OCI-LY1 (cell line): ENCODE data around the gene SWAP70.

Experiments
- H2AFZ ChIP-seq: fragments of 200-600 bp; sonication (generic), shearing (Covaris generic); 2 replicates; pipeline ENCODE4 v1.6.0; 2014; ENCODE audit warnings: antibody characterized with exemption, mild to moderate bottlenecking, low read length
- H3F3A ChIP-seq: fragments of 200-600 bp; sonication (generic), shearing (Covaris generic); 2 replicates; pipeline ENCODE4 v1.6.0; 2014; ENCODE audit warnings: mild to moderate bottlenecking, antibody characterized with exemption, low read length, moderate library complexity; ENCODE audit not compliant: insufficient read depth
- H3K27ac ChIP-seq: fragments of 200-600 bp; sonication (generic); 2 replicates; pipeline ENCODE4 v1.5.1; 2014; ENCODE audit warnings: low read length, mixed run types, mild to moderate bottlenecking, low read depth; ENCODE audit not compliant: poor library complexity, severe bottlenecking
- H3K27me3 ChIP-seq: fragments of 200-600 bp; sonication (generic); 2 replicates; pipeline ENCODE4 v1.6.0; 2014; ENCODE audit warnings: antibody characterized with exemption, mild to moderate bottlenecking, low read length, moderate library complexity; ENCODE audit not compliant: insufficient read depth
- H3K36me3 ChIP-seq: fragments of 200-600 bp; sonication (generic); 2 replicates; pipeline ENCODE4 v1.6.1; 2014; ENCODE audit warnings: mild to moderate bottlenecking, antibody characterized with exemption, low read length, moderate library complexity, mixed read lengths; ENCODE audit not compliant: insufficient read depth
- H3K4me1 ChIP-seq: fragments of 200-600 bp; sonication (generic); 2 replicates; pipeline ENCODE4 v1.5.1; 2014; ENCODE audit warnings: mild to moderate bottlenecking, low read length, moderate library complexity; ENCODE audit not compliant: insufficient read depth, severe bottlenecking
- H3K4me2 ChIP-seq: fragments of 200-600 bp; sonication (generic), shearing (Covaris generic); 2 replicates; pipeline ENCODE4 v1.6.1; 2014; ENCODE audit warnings: low read length
- H3K4me3 ChIP-seq: fragments of 200-600 bp; sonication (generic); 2 replicates; pipeline ENCODE4 v1.5.1; 2014; ENCODE audit warnings: low read length, low read depth, mild to moderate bottlenecking, mixed read lengths; ENCODE audit not compliant: poor library complexity, severe bottlenecking
- H3K79me2 ChIP-seq: fragments of 200-600 bp; shearing (Covaris generic); 2 replicates; pipeline ENCODE4 v1.6.1; 2016; ENCODE audit warnings: mixed run types, low read length, mixed read lengths; ENCODE audit not compliant: insufficient read depth
- H3K9ac ChIP-seq: fragments of 200-600 bp; sonication (generic), shearing (Covaris generic); 2 replicates; pipeline ENCODE4 v1.6.1; 2014; ENCODE audit warnings: mild to moderate bottlenecking, low read length, mixed read lengths
- H3K9me2 ChIP-seq: fragments of 200-600 bp; sonication (generic), shearing (Covaris generic); 2 replicates; pipeline ENCODE4 v1.6.1; 2014; ENCODE audit warnings: low read depth, mild to moderate bottlenecking, low read length, mixed read lengths
- H3K9me3 ChIP-seq: fragments of 200-600 bp; shearing (Covaris generic); 2 replicates; pipeline ENCODE4 v1.6.1; 2014; ENCODE audit warnings: low read length, mixed read lengths
- H4K20me1 ChIP-seq: fragments of 200-600 bp; sonication (generic), shearing (Covaris generic); 2 replicates; pipeline ENCODE4 v1.6.0; 2016; ENCODE audit warnings: mild to moderate bottlenecking, low read length; ENCODE audit not compliant: insufficient read depth
- CTCF ChIP-seq: fragments of 200-600 bp; sonication (generic), shearing (Covaris generic); IDR thresholded peaks from 2 replicates; pipeline ENCODE4 v1.5.1; 2017; ENCODE audit warnings: mild to moderate bottlenecking, antibody characterized with exemption, low read length, moderate library complexity, mixed read lengths
- EZH2 ChIP-seq: fragments of 200-600 bp; sonication (generic), shearing (Covaris generic); IDR thresholded peaks from 2 replicates; pipeline ENCODE4 v1.8.0; 2017; ENCODE audit warnings: borderline replicate concordance, mixed run types, mild to moderate bottlenecking, antibody characterized with exemption, low read length, moderate library complexity, mixed read lengths

Gene SWAP70

GRCh38 chr11:9783986-9784385 is 120.1 kb downstream of the SWAP70 start:
- H2AFZ ChIP-seq: no peak overlapping the region
- peaks cover 24% of the 10 kb centered on the region for H3K36me3 ChIP-seq
- H3K79me2 ChIP-seq: no peaks in the 10 kb centered on the region
- peaks cover 6% of the 10 kb centered on the region for H3K4me1 ChIP-seq
- H3K27ac ChIP-seq: no peak overlapping the region
- H3K27me3 ChIP-seq: no peaks in the 10 kb centered on the region
- no peaks in the 10 kb centered on the region for H3K9me3 ChIP-seq
- TF ChIP-seq EZH2: no peak
- TF ChIP-seq CTCF: no peak
- no peaks in the 10 kb centered on the region for H4K20me1 ChIP-seq
- no peaks in the 10 kb centered on the region for H3F3A ChIP-seq
- H3K4me3 ChIP-seq: no peak overlapping the region
- H3K4me2 ChIP-seq: no peak overlapping the region
- H3K9me2 ChIP-seq: no peaks in the 10 kb centered on the region
- H3K9ac ChIP-seq: no peak overlapping the region

GRCh38 chr11:9784602-9785315 is 120.9 kb downstream of the SWAP70 start:
- no peaks in the 10 kb centered on the region for H3K9me3 ChIP-seq
- no peaks in the 10 kb centered on the region for H3K27me3 ChIP-seq
- no peak overlapping the region for H3K4me2 ChIP-seq
- no peak overlapping the region for H2AFZ ChIP-seq
- no peaks in the 10 kb centered on the region for H4K20me1 ChIP-seq
- H3K4me3 ChIP-seq: no peak overlapping the region
- peaks cover 6% of the 10 kb centered on the region for H3K4me1 ChIP-seq
- peaks cover 21% of the 10 kb centered on the region for H3K36me3 ChIP-seq
- no peaks in the 10 kb centered on the region for H3F3A ChIP-seq
- no peak overlapping the region for H3K27ac ChIP-seq
- H3K9ac ChIP-seq: no peak overlapping the region
- TF ChIP-seq EZH2 (no peak), CTCF (no peak)
- no peaks in the 10 kb centered on the region for H3K79me2 ChIP-seq
- H3K9me2 ChIP-seq: no peaks in the 10 kb centered on the region

DNA sequence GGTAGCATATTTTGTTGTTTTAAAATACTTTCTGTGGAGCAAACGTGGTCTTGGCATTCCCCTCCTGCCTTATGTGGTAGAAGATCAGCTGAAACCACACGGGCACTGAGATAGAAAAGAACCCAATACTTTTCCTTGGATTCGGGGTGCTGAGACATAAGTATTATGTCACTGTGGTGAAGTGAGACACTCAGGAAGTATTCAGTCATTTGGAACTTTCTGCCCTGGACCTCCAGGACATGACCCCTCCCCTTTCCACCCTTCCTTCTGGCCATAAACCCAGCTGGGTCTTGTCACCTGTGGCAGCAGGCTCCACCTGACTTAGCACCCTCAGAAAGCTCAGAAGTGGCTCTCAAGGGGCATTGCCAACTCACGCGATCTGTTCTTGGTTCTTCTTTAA is 123.4 kb downstream of the SWAP70 start:
- Histone ChIP-seq H3K27me3 (no peaks in the 10 kb centered on the region), H3K4me1 (peaks cover 6% of the 10 kb centered on the region), H2AFZ (no peak overlapping the region), H3K9me3 (no peaks in the 10 kb centered on the region), H3K36me3 (peaks cover 5% of the 10 kb centered on the region), H3K27ac (peak overlapping the region; percentile 25), H3K4me3 (no peak overlapping the region), H3K9me2 (no peaks in the 10 kb centered on the region), H4K20me1 (no peaks in the 10 kb centered on the region), H3F3A (no peaks in the 10 kb centered on the region), H3K4me2 (no peak overlapping the region), H3K9ac (no peak overlapping the region), H3K79me2 (no peaks in the 10 kb centered on the region)
- TF ChIP-seq EZH2 (no peak), CTCF (no peak)
